NCI-H82 treated with DMSO at 0.1 percent for 48 hours (cell line): ENCODE results near the gene F8.
"Not testable (repeated sequence)": the region's sequence is repeated elsewhere in the genome, so short reads cannot be mapped to it uniquely, and the experiment has no call there.

ENCODE experiments used
- DNase-seq: peaks from one replicate; lab custom pipeline; 2025; ENCODE audit not compliant: unreplicated experiment; lab: John Stamatoyannopoulos, UW

F8 gene

GRCh38 chrX:154885549-154885948, 137.0 kb downstream of the F8 start:
- DNase-seq = not testable (repeated sequence)

DNA sequence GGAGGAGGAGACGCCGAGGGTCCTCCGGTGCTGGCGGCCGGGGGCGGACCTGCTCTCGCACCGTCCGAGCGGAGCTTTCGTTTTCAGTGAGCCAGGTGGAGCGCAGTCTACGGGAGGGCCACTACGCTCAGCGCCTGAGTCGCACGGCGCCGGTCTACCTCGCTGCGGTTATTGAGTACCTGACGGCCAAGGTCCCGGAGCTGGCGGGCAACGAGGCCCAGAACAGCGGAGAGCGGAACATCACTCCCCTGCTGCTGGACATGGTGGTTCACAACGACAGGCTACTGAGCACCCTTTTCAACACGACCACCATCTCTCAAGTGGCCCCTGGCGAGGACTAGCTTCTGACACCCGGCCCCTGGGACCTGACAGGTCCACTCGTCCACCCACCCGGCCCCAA, 137.5 kb downstream of the F8 start:
- DNase-seq = not testable (repeated sequence)

DNA sequence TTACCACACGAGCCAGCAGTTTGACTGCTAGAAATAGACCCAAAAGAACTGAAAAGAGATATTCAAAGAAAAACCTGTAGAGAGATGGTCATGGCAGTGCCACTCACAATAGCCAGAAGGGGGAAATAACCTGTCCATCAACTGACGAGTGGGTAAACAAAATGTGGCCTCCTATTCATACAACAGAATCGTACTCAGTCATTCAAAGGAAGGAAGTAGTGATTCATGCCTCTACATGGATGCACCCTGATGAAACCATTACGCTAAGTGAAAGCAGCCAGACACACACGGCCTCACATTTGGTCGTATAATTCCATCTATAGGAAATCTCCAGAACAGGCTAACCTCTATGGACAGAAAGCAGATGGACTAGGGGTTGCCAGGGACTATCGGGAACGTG, 138.5 kb downstream of the F8 start:
- DNase-seq = not testable (repeated sequence)

DNA sequence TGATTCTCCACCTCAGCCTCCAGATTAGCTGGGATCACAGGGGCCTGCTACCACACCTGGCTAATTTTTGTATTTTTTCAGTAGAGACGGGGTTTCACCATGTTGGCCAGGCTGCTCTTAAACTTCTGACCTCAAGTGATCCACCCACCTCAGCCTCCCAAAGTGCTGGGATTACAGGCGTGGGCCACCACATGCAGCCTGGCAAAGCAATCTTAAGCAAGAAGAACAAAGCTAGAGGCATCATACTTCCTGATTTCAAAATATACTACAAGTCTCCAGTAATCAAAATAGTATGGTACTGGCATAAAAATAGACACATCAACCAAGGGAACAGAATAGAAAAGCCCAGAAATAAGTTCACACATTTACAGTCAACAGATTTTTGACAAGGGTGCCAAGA, 149.2 kb downstream of the F8 start:
- no peak for DNase-seq

- not testable (repeated sequence) for DNase-seq
Measured at GRCh38 chrX:154868522-154868921, 154.0 kb downstream of the F8 start.

DNA sequence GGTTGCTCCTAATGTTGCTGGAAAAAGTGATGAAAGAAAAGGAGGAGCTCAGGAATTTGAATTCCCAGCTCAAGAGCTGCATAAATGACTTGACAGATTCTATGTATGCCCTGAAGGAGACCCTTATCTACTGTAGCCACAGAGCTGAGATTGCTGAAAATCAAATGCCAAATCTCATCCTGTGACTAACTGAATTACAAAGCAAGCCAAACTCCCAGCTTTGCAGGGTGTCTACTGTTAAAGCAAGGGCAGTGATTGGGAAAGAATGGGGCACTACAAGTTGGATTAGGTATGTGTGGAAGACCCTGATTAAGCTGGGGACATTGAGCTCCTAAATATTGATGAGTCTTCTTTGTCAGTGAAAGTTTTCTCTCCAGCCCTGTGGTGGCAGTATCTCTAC, 167.3 kb downstream of the F8 start:
- no peak for DNase-seq

GRCh38 chrX:154850957-154851611, 171.4 kb downstream of the F8 start:
- DNase-seq = no peak

- DNase-seq = no peak
Measured at GRCh38 chrX:154840856-154841255, 181.7 kb downstream of the F8 start.

GRCh38 chrX:154836163-154836562, 186.4 kb downstream of the F8 start:
- DNase-seq = no peak

GRCh38 chrX:154834562-154834961, 188.0 kb downstream of the F8 start, which contains the start of gene SMIM9:
Gene SMIM9 (minus strand): TSS chrX:154834662. CDS start chrX:154830856, 3,806 bp downstream.
- no peak for DNase-seq

DNA sequence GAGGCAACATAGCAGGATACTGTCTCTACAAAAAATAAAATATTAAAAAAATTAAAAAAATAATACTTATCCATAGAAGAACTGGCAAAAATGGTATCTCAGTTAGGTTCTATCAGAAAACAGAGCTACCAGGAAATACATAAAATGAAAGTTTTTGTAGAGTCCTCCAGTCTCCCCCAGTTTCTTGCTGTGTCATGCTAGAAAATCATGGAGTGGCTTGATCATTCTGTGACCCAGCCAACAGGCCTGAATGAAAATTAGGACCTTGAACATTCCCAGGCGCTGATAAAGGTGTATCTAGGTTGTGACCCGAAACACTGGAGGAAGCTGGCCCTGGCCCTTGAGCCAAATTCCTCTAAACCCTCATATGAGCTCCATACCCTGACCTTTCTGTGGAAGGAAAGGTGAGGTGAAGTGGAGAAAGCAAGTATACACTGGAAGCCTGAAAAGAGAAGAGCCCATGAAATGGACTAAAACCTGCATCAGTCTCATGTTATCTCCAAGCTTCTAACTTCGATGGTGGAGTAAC, 188.7 kb downstream of the F8 start:
- DNase-seq = no peak

GRCh38 chrX:154829926-154830442, 192.5 kb downstream of the F8 start:
- no peak for DNase-seq

- no peak for DNase-seq
Measured at GRCh38 chrX:154829134-154829533, 193.4 kb downstream of the F8 start.

DNA sequence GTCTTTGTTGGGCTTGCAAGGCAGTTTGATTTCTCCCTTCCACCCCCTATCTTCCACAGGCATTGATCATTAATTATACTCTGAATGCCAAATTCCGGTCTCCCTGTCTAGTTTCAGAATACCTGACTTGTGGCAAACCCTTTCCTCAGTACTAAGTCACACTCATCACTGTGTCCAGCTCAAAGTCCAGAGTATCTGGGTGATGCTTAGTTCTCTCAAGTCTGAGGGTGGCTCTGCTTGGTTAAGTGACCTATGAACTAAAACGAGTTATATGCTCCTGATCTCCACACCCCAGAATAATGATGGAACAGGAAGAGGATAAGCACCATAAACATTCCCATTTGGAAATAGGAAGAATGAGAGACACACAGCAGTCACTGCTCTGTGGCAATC, 194.5 kb downstream of the F8 start:
- DNase-seq = no peak

DNA sequence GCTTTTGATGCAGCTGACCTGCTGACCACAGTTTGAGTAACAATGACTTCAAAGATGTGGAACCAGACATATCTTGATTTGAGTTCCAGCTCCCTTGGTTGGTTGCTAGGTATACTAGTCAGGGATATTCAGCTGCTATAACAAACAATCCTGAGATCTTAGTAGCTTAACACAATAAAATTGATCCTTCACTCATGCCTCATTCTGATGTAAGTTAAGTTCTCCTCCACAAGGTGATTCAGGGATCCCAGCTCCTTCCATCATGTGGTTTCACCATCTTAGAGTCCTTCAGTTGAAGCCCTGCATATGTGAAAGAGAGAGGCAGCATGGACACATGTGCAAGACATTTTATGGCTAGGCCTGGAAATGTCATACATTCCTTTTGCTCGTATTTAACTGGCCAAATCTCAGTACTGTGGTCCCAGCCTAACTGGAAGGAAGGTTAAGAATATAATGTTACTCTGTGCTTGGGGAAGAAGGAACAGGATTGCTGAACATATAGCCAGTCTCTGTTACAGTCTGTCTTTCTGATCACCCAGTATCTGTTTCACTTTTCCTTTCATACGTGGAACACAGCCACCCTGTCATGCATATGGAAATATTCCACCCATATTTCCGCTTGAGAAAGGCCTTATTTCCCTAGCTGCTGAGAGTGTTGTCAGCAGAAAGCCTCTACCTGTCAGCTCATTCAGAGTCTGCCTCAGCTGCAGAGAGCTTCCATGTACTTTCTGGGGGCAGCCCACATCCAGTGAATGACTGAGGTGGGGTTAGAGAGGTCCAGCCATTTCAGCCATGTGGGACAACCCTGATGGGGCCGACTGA, 195.1 kb downstream of the F8 start:
- DNase-seq = no peak

DNA sequence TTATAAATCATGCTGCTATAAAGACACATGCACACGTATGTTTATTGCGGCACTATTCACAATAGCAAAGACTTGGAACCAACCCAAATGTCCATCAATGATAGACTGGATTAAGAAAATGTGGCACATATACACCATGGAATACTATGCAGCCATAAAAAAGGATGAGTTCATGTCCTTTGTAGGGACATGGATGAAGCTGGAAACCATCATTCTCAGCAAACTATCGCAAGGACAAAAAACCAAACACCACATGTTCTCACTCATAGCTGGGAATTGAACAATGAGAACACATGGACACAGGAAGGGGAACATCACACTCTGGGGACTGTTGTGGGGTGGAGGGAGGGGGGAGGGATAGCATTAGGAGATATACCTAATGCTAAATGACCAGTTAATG, 196.9 kb downstream of the F8 start:
- not testable (repeated sequence) for DNase-seq

GRCh38 chrX:154824638-154825037, 197.9 kb downstream of the F8 start:
- DNase-seq = no peak

- no peak for DNase-seq
Measured at GRCh38 chrX:154822029-154822428, 200.5 kb downstream of the F8 start.

DNA sequence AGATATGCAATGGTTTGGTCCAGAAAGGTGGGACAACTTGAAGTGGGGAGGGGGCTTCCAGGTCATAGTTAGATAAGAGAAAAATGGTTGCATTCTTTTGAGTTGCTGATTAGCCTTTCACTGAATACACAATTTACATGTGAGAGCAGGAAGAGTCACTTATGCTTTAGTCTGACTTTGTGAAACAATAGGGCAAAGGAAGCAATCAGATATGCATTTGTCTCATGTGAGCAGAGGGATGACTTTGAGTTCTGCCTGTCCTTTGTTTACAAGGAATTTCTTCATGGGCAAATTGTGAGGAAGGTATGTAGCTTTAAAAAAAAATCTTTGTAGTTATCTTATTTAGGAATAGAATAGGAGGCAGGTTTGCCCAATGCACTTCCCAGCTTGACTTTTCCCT, 201.0 kb downstream of the F8 start:
- DNase-seq = no peak

- DNase-seq = no peak
Measured at GRCh38 chrX:154819771-154820341, 202.7 kb downstream of the F8 start.

- no peak for DNase-seq
Measured at GRCh38 chrX:154818916-154819770, 203.4 kb downstream of the F8 start.
